ENCODE results near the gene IRF2.

The IRF2 gene

DNA sequence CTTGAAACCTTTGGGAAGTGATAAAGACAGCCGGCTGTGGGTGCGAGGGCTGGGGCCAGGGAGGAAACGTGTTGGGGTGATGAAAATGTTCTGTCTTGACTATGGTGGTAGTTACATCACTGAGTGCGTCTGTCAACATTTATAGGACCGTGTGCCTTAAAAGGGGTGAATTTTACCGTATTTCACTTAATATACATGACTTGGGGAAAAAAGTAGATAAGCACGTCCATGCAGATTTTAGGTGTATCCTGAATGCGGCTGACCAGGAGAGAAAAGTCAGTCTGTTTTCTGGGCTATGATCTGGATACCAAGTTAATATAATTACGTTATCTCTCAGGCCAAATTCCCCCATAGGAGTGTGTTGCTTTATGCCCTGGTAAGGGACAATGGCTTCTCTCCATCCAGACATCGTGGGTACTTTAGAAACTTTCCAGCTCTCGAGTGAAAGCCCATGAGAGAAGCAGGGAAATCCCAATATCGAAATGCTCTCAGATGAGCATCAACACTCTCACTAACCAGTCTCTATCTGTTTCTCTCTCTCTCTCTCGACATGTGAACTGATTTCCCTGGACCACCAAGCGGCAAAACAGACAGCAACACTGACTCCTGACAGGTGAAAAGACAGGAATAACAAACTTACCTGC lies 71.5 kb downstream of the IRF2 start:
- H3K4me1 ChIP-seq (ENCODE audit: control insufficient read depth in 2 of 2, insufficient read depth in 2 of 2, low read length in 2 of 2) = peaks cover 16 to 17% of the 10 kb centered on the region in 2 donors
- H3K27me3 ChIP-seq (ENCODE audit: control insufficient read depth in 2 of 2, insufficient read depth in 2 of 2, low read length in 2 of 2) = no peaks in the 10 kb centered on the region
- H3K9ac ChIP-seq (ENCODE audit: low read depth in 1 of 2, low read length in 2 of 2) = no peak overlapping the region
- no peak overlapping the region for H3K27ac ChIP-seq (ENCODE audit: low read depth in 2 of 2, low read length in 2 of 2)
- H3K36me3 ChIP-seq (ENCODE audit: control insufficient read depth in 2 of 2, insufficient read depth in 2 of 2, low read length in 2 of 2) = peaks cover 53 to 68% of the 10 kb centered on the region in 2 donors
- no peaks in the 10 kb centered on the region for H3K9me3 ChIP-seq (ENCODE audit: control insufficient read depth in 2 of 2, low read length in 2 of 2)
- no peak overlapping the region for H3K4me3 ChIP-seq (ENCODE audit: low read length in 2 of 2)

- no peak overlapping the region for H3K9ac ChIP-seq (ENCODE audit: low read depth in 1 of 2, low read length in 2 of 2)
- H3K4me1 ChIP-seq (ENCODE audit: control insufficient read depth in 2 of 2, insufficient read depth in 2 of 2, low read length in 2 of 2) = peaks cover 10 to 11% of the 10 kb centered on the region in 2 donors
- H3K36me3 ChIP-seq (ENCODE audit: control insufficient read depth in 2 of 2, insufficient read depth in 2 of 2, low read length in 2 of 2) = peaks cover 54 to 71% of the 10 kb centered on the region in 2 donors
- no peaks in the 10 kb centered on the region for H3K9me3 ChIP-seq (ENCODE audit: control insufficient read depth in 2 of 2, low read length in 2 of 2)
- no peak overlapping the region for H3K27ac ChIP-seq (ENCODE audit: low read depth in 2 of 2, low read length in 2 of 2)
- H3K27me3 ChIP-seq (ENCODE audit: control insufficient read depth in 2 of 2, insufficient read depth in 2 of 2, low read length in 2 of 2) = no peaks in the 10 kb centered on the region
- no peak overlapping the region for H3K4me3 ChIP-seq (ENCODE audit: low read length in 2 of 2)
Observed at GRCh38 chr4:184402239-184402638, 72.1 kb downstream of the IRF2 start.

DNA sequence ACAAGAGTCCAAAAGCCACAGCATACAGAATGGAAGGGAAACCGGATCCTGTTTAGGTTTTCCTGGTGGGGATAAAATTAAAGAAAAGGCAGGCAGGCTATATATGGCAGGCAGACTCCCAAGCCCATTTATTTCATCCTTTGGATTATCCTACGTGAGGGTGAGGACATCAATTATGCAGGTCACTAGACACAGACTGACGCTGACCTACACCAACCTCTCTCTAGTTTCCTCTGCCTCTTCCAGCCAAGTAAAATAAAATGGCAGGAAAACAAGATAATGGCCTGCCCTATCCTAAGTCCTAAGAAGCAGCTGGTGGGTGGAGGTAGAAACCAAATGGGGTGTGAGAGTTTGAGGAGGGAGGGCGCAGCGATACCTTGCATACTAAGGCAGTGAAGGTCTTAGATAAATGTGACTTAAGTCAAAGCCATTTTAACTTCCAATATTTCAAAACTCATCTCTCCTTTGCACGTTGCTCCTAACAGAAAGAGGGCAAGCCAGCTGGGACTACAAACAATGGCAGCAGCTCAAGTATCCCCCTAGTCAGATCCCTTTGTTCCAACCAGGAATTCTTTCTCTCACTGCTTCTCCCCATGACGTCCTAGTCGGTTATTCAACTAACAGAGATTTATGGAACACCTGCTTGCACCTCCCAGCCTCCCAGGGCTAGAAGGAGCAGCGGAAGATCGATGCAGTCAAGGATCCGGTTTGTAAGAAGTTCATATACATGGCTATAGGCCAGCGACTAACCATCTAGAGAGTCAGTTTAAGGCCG lies 72.8 kb downstream of the IRF2 start:
- Histone ChIP-seq H3K4me1 (ENCODE audit: control insufficient read depth in 2 of 2, insufficient read depth in 2 of 2, low read length in 2 of 2) (peaks cover 5 to 6% of the 10 kb centered on the region in 2 donors), H3K9ac (ENCODE audit: low read depth in 1 of 2, low read length in 2 of 2) (no peak overlapping the region), H3K36me3 (ENCODE audit: control insufficient read depth in 2 of 2, insufficient read depth in 2 of 2, low read length in 2 of 2) (peaks cover 53 to 78% of the 10 kb centered on the region in 2 donors), H3K27me3 (ENCODE audit: control insufficient read depth in 2 of 2, insufficient read depth in 2 of 2, low read length in 2 of 2) (no peaks in the 10 kb centered on the region), H3K4me3 (ENCODE audit: low read length in 2 of 2) (no peak overlapping the region), H3K27ac (ENCODE audit: low read depth in 2 of 2, low read length in 2 of 2) (no peak overlapping the region), H3K9me3 (ENCODE audit: control insufficient read depth in 2 of 2, low read length in 2 of 2) (no peaks in the 10 kb centered on the region)

GRCh38 chr4:184400891-184401290 lies 73.5 kb downstream of the IRF2 start:
- Histone ChIP-seq H3K4me3 (ENCODE audit: low read length in 2 of 2) (no peak overlapping the region), H3K27me3 (ENCODE audit: control insufficient read depth in 2 of 2, insufficient read depth in 2 of 2, low read length in 2 of 2) (no peaks in the 10 kb centered on the region), H3K36me3 (ENCODE audit: control insufficient read depth in 2 of 2, insufficient read depth in 2 of 2, low read length in 2 of 2) (peaks cover 51 to 76% of the 10 kb centered on the region in 2 donors), H3K9ac (ENCODE audit: low read depth in 1 of 2, low read length in 2 of 2) (no peak overlapping the region), H3K4me1 (ENCODE audit: control insufficient read depth in 2 of 2, insufficient read depth in 2 of 2, low read length in 2 of 2) (peaks cover 2 to 6% of the 10 kb centered on the region in 2 donors), H3K9me3 (ENCODE audit: control insufficient read depth in 2 of 2, low read length in 2 of 2) (no peaks in the 10 kb centered on the region), H3K27ac (ENCODE audit: low read depth in 2 of 2, low read length in 2 of 2) (no peak overlapping the region)

DNA sequence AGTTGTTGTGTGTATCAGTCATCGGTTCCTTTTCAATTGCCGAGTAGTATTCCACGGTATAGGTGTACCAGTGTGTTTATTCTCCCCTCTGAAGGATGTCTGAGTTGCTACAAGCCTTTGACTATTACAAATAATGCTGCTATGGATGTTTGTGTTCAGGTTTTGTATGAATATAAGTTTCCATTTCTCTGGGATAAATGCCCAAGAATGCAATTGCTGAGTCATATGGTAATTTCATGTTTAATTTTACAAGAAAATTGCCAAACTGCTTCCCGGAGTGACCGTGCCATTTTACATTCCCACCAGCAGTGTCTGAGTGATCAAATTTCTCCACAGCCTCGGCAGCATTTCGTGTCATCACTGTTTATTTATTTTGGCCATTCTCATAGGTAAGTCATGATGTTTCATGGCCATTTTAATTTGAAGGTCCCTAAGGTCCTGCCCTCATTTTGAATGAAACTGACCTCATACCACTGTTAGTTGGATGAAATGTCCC lies 73.9 kb downstream of the IRF2 start:
- Histone ChIP-seq H3K27ac (ENCODE audit: low read depth in 2 of 2, low read length in 2 of 2) (no peak overlapping the region), H3K27me3 (ENCODE audit: control insufficient read depth in 2 of 2, insufficient read depth in 2 of 2, low read length in 2 of 2) (no peaks in the 10 kb centered on the region), H3K4me3 (ENCODE audit: low read length in 2 of 2) (no peak overlapping the region), H3K36me3 (ENCODE audit: control insufficient read depth in 2 of 2, insufficient read depth in 2 of 2, low read length in 2 of 2) (peaks cover 46 to 71% of the 10 kb centered on the region in 2 donors), H3K9me3 (ENCODE audit: control insufficient read depth in 2 of 2, low read length in 2 of 2) (no peaks in the 10 kb centered on the region), H3K9ac (ENCODE audit: low read depth in 1 of 2, low read length in 2 of 2) (no peak overlapping the region), H3K4me1 (ENCODE audit: control insufficient read depth in 2 of 2, insufficient read depth in 2 of 2, low read length in 2 of 2) (peaks cover 0 to 5% of the 10 kb centered on the region in 2 donors)

DNA sequence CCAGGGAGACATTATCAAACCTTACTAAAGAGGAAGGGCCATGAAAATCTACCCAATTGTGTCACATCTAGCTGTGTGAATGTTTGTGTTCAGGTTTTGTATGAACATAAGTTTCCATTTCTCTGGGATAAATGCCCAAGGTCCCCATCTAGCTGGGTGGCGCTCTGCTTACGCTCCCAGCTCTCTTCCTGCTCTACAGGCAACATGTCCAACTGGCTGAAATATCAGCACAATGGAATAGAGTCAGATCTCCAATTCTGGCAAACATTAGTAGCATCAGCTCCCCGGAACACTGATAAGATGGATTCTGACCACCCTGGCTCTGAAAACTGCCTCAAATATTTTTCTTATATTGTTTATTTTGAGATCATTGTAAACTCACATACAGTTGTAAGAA lies 74.8 kb downstream of the IRF2 start:
- Histone ChIP-seq H3K4me1 (ENCODE audit: control insufficient read depth in 2 of 2, insufficient read depth in 2 of 2, low read length in 2 of 2) (peaks cover 0 to 4% of the 10 kb centered on the region in 2 donors), H3K9me3 (ENCODE audit: control insufficient read depth in 2 of 2, low read length in 2 of 2) (no peaks in the 10 kb centered on the region), H3K9ac (ENCODE audit: low read depth in 1 of 2, low read length in 2 of 2) (no peak overlapping the region), H3K4me3 (ENCODE audit: low read length in 2 of 2) (no peak overlapping the region), H3K27me3 (ENCODE audit: control insufficient read depth in 2 of 2, insufficient read depth in 2 of 2, low read length in 2 of 2) (no peaks in the 10 kb centered on the region), H3K27ac (ENCODE audit: low read depth in 2 of 2, low read length in 2 of 2) (no peak overlapping the region), H3K36me3 (ENCODE audit: control insufficient read depth in 2 of 2, insufficient read depth in 2 of 2, low read length in 2 of 2) (peaks cover 43 to 65% of the 10 kb centered on the region in 2 donors)

- H3K4me1 ChIP-seq (ENCODE audit: control insufficient read depth in 2 of 2, insufficient read depth in 2 of 2, low read length in 2 of 2) = peaks cover 0 to 4% of the 10 kb centered on the region in 2 donors
- H3K27ac ChIP-seq (ENCODE audit: low read depth in 2 of 2, low read length in 2 of 2) = no peak overlapping the region
- H3K4me3 ChIP-seq (ENCODE audit: low read length in 2 of 2) = no peak overlapping the region
- no peaks in the 10 kb centered on the region for H3K27me3 ChIP-seq (ENCODE audit: control insufficient read depth in 2 of 2, insufficient read depth in 2 of 2, low read length in 2 of 2)
- H3K9me3 ChIP-seq (ENCODE audit: control insufficient read depth in 2 of 2, low read length in 2 of 2) = no peaks in the 10 kb centered on the region
- H3K9ac ChIP-seq (ENCODE audit: low read depth in 1 of 2, low read length in 2 of 2) = no peak overlapping the region
- peaks cover 45 to 70% of the 10 kb centered on the region in 2 donors for H3K36me3 ChIP-seq (ENCODE audit: control insufficient read depth in 2 of 2, insufficient read depth in 2 of 2, low read length in 2 of 2)
Observed at GRCh38 chr4:184398741-184399511, 75.4 kb downstream of the IRF2 start.

DNA sequence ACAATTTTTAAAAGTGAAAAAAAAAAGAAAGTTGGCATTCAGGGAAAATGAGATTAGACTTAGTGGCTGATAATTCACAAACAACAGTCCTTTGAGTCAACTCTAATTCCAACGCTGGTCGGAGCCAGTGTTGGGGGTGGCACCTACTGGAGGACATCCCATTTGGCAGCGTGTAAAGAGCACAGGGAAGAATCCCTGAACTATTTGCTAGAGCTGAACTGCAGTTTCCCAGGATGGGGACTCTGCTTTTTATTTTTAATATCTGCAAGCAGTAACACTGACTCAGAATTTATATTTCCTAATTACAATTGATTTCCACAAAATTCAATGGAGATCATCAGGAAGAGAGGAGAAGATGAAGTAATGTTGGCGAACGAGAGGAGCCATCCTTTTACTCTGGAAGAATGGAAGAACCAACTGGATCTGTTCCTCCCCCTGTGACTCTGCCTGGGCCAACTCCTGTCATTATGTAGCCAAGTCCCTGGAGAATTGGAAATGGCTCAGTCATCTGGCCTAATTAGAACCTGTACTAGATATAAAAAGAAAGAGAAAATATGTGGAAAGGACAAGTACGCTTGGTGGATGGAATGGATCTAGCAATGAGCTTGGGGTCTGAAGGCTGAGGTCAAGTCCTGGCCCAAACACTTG lies 76.7 kb downstream of the IRF2 start:
- no peak overlapping the region for H3K4me3 ChIP-seq (ENCODE audit: low read length in 2 of 2)
- peaks cover 0 to 4% of the 10 kb centered on the region in 2 donors for H3K4me1 ChIP-seq (ENCODE audit: control insufficient read depth in 2 of 2, insufficient read depth in 2 of 2, low read length in 2 of 2)
- no peak overlapping the region for H3K27ac ChIP-seq (ENCODE audit: low read depth in 2 of 2, low read length in 2 of 2)
- no peak overlapping the region for H3K9ac ChIP-seq (ENCODE audit: low read depth in 1 of 2, low read length in 2 of 2)
- H3K36me3 ChIP-seq (ENCODE audit: control insufficient read depth in 2 of 2, insufficient read depth in 2 of 2, low read length in 2 of 2) = peaks cover 33 to 73% of the 10 kb centered on the region in 2 donors
- no peaks in the 10 kb centered on the region for H3K9me3 ChIP-seq (ENCODE audit: control insufficient read depth in 2 of 2, low read length in 2 of 2)
- H3K27me3 ChIP-seq (ENCODE audit: control insufficient read depth in 2 of 2, insufficient read depth in 2 of 2, low read length in 2 of 2) = no peaks in the 10 kb centered on the region

DNA sequence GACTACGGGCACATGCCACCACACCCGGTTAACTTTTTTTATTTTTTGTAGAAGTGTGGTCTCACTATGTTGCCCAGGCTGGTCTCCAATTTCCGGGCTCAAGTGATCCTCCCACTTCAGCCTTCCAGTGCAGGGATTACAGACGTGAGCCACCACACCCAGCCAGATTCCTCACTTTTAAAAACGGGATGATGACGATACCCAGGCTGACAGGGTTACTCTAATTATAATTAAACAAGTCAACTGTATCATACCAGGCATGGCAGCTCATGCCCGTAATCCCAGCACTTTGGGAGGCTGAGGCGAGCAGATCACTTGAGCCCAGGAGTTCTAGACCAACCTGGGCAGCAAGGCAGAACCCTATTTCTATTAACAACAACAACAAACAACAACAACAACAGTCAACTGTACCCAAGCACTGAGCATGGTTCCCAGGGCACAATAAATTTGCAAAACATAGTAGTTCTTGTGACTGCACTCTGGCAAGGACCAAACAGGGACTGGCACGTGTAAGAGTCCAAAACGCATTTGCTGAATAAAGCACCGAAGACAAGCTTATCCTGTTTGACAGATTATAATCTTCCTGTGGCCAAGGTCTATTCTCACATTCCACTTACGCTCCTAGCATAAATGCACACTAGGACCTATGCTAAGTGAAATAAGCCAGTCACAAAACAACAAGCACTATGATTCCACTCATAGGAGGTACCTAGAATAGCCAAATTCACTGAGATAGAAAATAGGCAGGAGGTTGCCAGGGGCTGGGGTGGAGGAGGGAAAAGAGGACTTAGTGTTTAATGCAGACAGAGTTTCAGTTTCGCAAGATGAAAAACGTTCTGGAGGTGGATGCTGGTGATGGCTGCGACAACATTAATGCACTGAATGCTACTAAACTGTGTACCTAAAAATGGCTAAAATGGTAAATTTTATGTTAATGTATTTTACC lies 77.5 kb downstream of the IRF2 start:
- H3K27ac ChIP-seq (ENCODE audit: low read depth in 2 of 2, low read length in 2 of 2) = peak overlapping the region in 1 of 2 donors; percentile 34

More for the DNA sequence above, 77.5 kb downstream of the IRF2 start:
- Histone ChIP-seq H3K27me3 (ENCODE audit: control insufficient read depth in 2 of 2, insufficient read depth in 2 of 2, low read length in 2 of 2) (no peaks in the 10 kb centered on the region), H3K9me3 (ENCODE audit: control insufficient read depth in 2 of 2, low read length in 2 of 2) (no peaks in the 10 kb centered on the region), H3K36me3 (ENCODE audit: control insufficient read depth in 2 of 2, insufficient read depth in 2 of 2, low read length in 2 of 2) (peaks cover 37 to 74% of the 10 kb centered on the region in 2 donors), H3K4me3 (ENCODE audit: low read length in 2 of 2) (no peak overlapping the region), H3K9ac (ENCODE audit: low read depth in 1 of 2, low read length in 2 of 2) (no peak overlapping the region), H3K4me1 (ENCODE audit: control insufficient read depth in 2 of 2, insufficient read depth in 2 of 2, low read length in 2 of 2) (peaks cover 0 to 4% of the 10 kb centered on the region in 2 donors)

Measured in mucosa of rectum (tissue), 2 donors.